NCI-H128 (cell line): ENCODE measurements around the gene MAST4.

Source experiments
- DNase-seq: peaks from one replicate; lab custom pipeline; 2025; ENCODE audit not compliant: unreplicated experiment; lab: John Stamatoyannopoulos, UW

Gene MAST4

GRCh38 chr5:66947458-66947857 is 351.3 kb downstream of the MAST4 start:
- no peak for DNase-seq

- DNase-seq = no peak
Observed at GRCh38 chr5:66949066-66949465, 352.9 kb downstream of the MAST4 start.

- DNase-seq = no peak
Observed at GRCh38 chr5:66952153-66952552, 356.0 kb downstream of the MAST4 start.

- no peak for DNase-seq
Observed at GRCh38 chr5:66956439-66956838, 360.2 kb downstream of the MAST4 start.

- DNase-seq = no peak
Observed at GRCh38 chr5:66958201-66958979, 362.2 kb downstream of the MAST4 start.

- no peak for DNase-seq
Observed at GRCh38 chr5:66958980-66959641, 362.9 kb downstream of the MAST4 start.

GRCh38 chr5:66959653-66960052 is 363.5 kb downstream of the MAST4 start:
- peak; percentile 2 for DNase-seq

GRCh38 chr5:66960369-66961137 is 364.4 kb downstream of the MAST4 start:
- DNase-seq = no peak

- no peak for DNase-seq
Observed at GRCh38 chr5:66963559-66963971, 367.4 kb downstream of the MAST4 start.

- no peak for DNase-seq
Observed at GRCh38 chr5:66966439-66966838, 370.2 kb downstream of the MAST4 start.

GRCh38 chr5:66967102-66967501 is 370.9 kb downstream of the MAST4 start:
- no peak for DNase-seq

GRCh38 chr5:66967826-66968262 is 371.7 kb downstream of the MAST4 start:
- DNase-seq = no peak

GRCh38 chr5:66969484-66969883 is 373.3 kb downstream of the MAST4 start:
- DNase-seq = no peak

- DNase-seq = no peak
Observed at GRCh38 chr5:66969963-66970362, 373.8 kb downstream of the MAST4 start.

GRCh38 chr5:66972004-66972403 is 375.8 kb downstream of the MAST4 start:
- no peak for DNase-seq

GRCh38 chr5:66974256-66974655 is 378.1 kb downstream of the MAST4 start:
- no peak for DNase-seq

GRCh38 chr5:66976108-66976507 is 379.9 kb downstream of the MAST4 start:
- no peak for DNase-seq

GRCh38 chr5:66979738-66980137 is 383.5 kb downstream of the MAST4 start:
- DNase-seq = no peak

- no peak for DNase-seq
Observed at GRCh38 chr5:66981266-66982055, 385.3 kb downstream of the MAST4 start.

- DNase-seq = no peak
Observed at GRCh38 chr5:66982056-66982387, 385.8 kb downstream of the MAST4 start.

- DNase-seq = no peak
Observed at GRCh38 chr5:66982470-66982869, 386.3 kb downstream of the MAST4 start.
